Esophagus squamous epithelium (tissue), 4 donors: ENCODE results near the gene DGAT2L6.

Experiments
- CTCF ChIP-seq, 6 experiments: fragments of 450-650 bp in 4 of 6; fragments of 200-600 bp in 2 of 6; sonication (generic) in 2 of 6; IDR thresholded peaks; one replicate each; pipeline ENCODE4 v1.5.1; 2016 to 2019; ENCODE audit warnings: antibody characterized with exemption in 6 of 6, mild to moderate bottlenecking in 4 of 6, moderate library complexity in 4 of 6
- POLR2A ChIP-seq, 4 donors: fragments of 450-650 bp; IDR thresholded peaks; one replicate each; pipeline ENCODE4 v1.6.1; 2017; ENCODE audit warnings: antibody characterized with exemption in 4 of 4, mild to moderate bottlenecking in 4 of 4, moderate library complexity in 3 of 4

DNA sequence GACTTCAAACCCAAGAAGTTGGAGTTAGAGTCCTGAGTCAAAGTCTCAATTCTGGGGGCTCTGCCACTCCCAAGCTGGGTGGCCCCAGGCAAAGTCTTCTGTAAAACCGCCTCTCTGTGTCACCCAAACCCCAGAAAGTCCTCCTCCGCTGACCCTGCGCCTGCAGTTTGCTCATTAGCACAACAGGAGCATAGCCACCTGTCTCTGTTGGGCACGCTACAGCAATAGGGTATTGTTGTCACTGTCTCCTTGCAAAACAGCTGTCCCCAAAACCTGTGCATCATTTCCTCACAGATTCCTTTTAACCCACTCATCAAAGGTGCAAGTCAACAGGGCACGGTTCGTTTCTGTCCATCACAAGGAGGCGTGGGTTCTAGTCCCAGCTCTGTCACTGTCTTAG is 8.0 kb upstream of the DGAT2L6 start:
- TF ChIP-seq POLR2A (IDR thresholded peaks at IDR 0.05) (no peak), CTCF (IDR thresholded peaks at IDR 0.05) (no peak)
